HCT116 (cell line): ENCODE results near the gene TTC9B. TPM values are rescaled to one million over a fixed set of nuclear protein-coding genes. Genes with fewer than 3 reads are reported as not detected.

ENCODE experiments used
- ATAC-seq: fragments of 200-7000 bp; cut with Tn5 transposase; 2 replicates; pipeline ENCODE4 v1.9.1; 2020; ENCODE audit warnings: mild to moderate bottlenecking, moderate library complexity
- BruUV-seq: library from RNA; stranded (reverse); fragments of 400-500 nt; replicated peaks from 2 replicates; lab custom pipeline; 2021; lab: Mats Ljungman, UMichigan
- CTCF ChIA-PET: fragments of 300-600 bp; sonication (Branson Sonifier 250); formaldehyde crosslinking; loops from one replicate; lab custom pipeline; 2021; ENCODE audit warnings: antibody characterized with exemption; lab: Charles Lee
- POLR2A ChIA-PET: fragments of 300-600, 350-600 bp; sonication (Branson Sonifier 250); formaldehyde crosslinking; loops from one replicate; lab custom pipeline; 2021; ENCODE audit warnings: antibody characterized with exemption; lab: Charles Lee
- RAD21 ChIA-PET, 2 experiments: fragments of 300-600 bp; sonication (Branson Sonifier 250); formaldehyde crosslinking; loops; one replicate each; lab custom pipeline; 2023; ENCODE audit warnings: low total read pairs in 2 of 2; ENCODE audit not compliant: uncharacterized antibody in 2 of 2, unreplicated experiment in 2 of 2, low non-redundant PET in 1 of 2; lab: Charles Lee
- DNase-seq: peaks from one replicate; pipeline ENCODE4 v3.0.0-alpha.2; 2010; ENCODE audit warnings: low read depth, low spot score
- H2AFZ ChIP-seq: fragments of 200-600 bp; shearing (Covaris generic), sonication (generic); 2 replicates; pipeline ENCODE4 v1.6.1; 2017; ENCODE audit warnings: low read depth, mixed run types, mixed read lengths, antibody characterized with exemption, low read length; ENCODE audit not compliant: poor library complexity, severe bottlenecking
- H3K27ac ChIP-seq: 2 replicates; pipeline ENCODE4 v1.5.1; 2012; ENCODE audit warnings: low read depth, low read length
- H3K27me3 ChIP-seq: fragments of 200-600 bp; sonication (generic); 2 replicates; pipeline ENCODE4 v1.6.1; 2016; ENCODE audit warnings: mixed run types, low read length, mixed read lengths; ENCODE audit not compliant: insufficient read depth
- H3K36me3 ChIP-seq, 2 experiments: fragments of 200-500 bp in 1 of 2; fragments of 200-600 bp in 1 of 2; sonication (Bioruptor generic) in 1 of 2; sonication (generic) in 1 of 2; 2 replicates each; pipeline versions ENCODE4 v1.5.1 to v1.6.1; 2014 to 2016; ENCODE audit warnings: low read length in 2 of 2, inconsistent platforms in 1 of 2, mixed read lengths in 1 of 2, mixed run types in 1 of 2; ENCODE audit not compliant: insufficient read depth in 2 of 2, control insufficient read depth in 1 of 2
- H3K4me1 ChIP-seq, 2 experiments: fragments of 200-600 bp in 1 of 2; sonication (generic) in 1 of 2; 2 replicates each; pipeline versions ENCODE4 v1.5.1 to v1.6.1; 2012 to 2017; ENCODE audit warnings: low read length in 2 of 2, inconsistent platforms in 1 of 2, mild to moderate bottlenecking in 1 of 2, mixed read lengths in 1 of 2, mixed run types in 1 of 2, moderate library complexity in 1 of 2; ENCODE audit not compliant: insufficient read depth in 2 of 2, control insufficient read depth in 1 of 2
- H3K4me2 ChIP-seq: fragments of 200-600 bp; sonication (generic); 2 replicates; pipeline ENCODE4 v1.6.1; 2017; ENCODE audit warnings: mixed run types, low read length, mixed read lengths
- H3K4me3 ChIP-seq, 2 experiments: fragments of 200-600 bp in 1 of 2; sonication (generic) in 1 of 2; replicated peaks in 1 of 2; 2 replicates each; pipeline ENCODE4 v1.5.1; 2011 to 2016; ENCODE audit warnings: low read length in 2 of 2, control low read depth in 1 of 2, low read depth in 1 of 2, mild to moderate bottlenecking in 1 of 2, mixed read lengths in 1 of 2, mixed run types in 1 of 2
- H3K79me2 ChIP-seq: fragments of 200-600 bp; sonication (generic); 2 replicates; pipeline ENCODE4 v1.6.1; 2017; ENCODE audit warnings: mild to moderate bottlenecking, mixed run types, low read length, moderate library complexity, mixed read lengths; ENCODE audit not compliant: insufficient read depth
- H3K9ac ChIP-seq: fragments of 200-600 bp; sonication (generic); 2 replicates; pipeline ENCODE4 v1.6.1; 2016; ENCODE audit warnings: low read length, mixed read lengths
- H3K9me2 ChIP-seq: fragments of 200-600 bp; sonication (generic), shearing (Covaris generic); 2 replicates; pipeline ENCODE4 v1.6.1; 2017; ENCODE audit warnings: mixed run types, mild to moderate bottlenecking, moderate library complexity; ENCODE audit not compliant: insufficient read depth
- H3K9me3 ChIP-seq, 2 experiments: fragments of 200-500 bp in 1 of 2; fragments of 200-600 bp in 1 of 2; sonication (Bioruptor generic) in 1 of 2; sonication (generic) in 1 of 2; 2 replicates each; pipeline ENCODE4 v1.6.1; 2014 to 2017; ENCODE audit warnings: low read length in 2 of 2, mixed read lengths in 2 of 2, inconsistent platforms in 1 of 2, low read depth in 1 of 2, mild to moderate bottlenecking in 1 of 2, mixed run types in 1 of 2, moderate library complexity in 1 of 2; ENCODE audit not compliant: control insufficient read depth in 1 of 2, insufficient read depth in 1 of 2
- H4K20me1 ChIP-seq: fragments of 200-600 bp; sonication (generic), shearing (Covaris generic); 2 replicates; pipeline ENCODE4 v1.6.1; 2017; ENCODE audit warnings: mixed run types, mild to moderate bottlenecking, moderate library complexity; ENCODE audit not compliant: insufficient read depth
- CTCF ChIP-seq, 3 experiments: fragments of 200-600 bp in 1 of 3; sonication (generic) in 1 of 3; IDR thresholded peaks in 2 of 3; conservative IDR thresholded peaks in 1 of 3; 2 replicates each; pipeline ENCODE4 v1.5.1; 2012 to 2017; ENCODE audit warnings: low read depth in 2 of 3, low read length in 2 of 3, antibody characterized with exemption in 1 of 3, borderline replicate concordance in 1 of 3, control low read depth in 1 of 3, mild to moderate bottlenecking in 1 of 3, mixed read lengths in 1 of 3, mixed run types in 1 of 3, moderate library complexity in 1 of 3; ENCODE audit not compliant: insufficient read depth in 1 of 3
- RAD21 ChIP-seq: IDR thresholded peaks from 2 replicates; pipeline ENCODE4 v1.6.1; 2012; ENCODE audit warnings: low read depth, mild to moderate bottlenecking
- TCF7L2 ChIP-seq: IDR thresholded peaks from 2 replicates; pipeline ENCODE4 v1.7.0; 2011; ENCODE audit warnings: borderline replicate concordance, inconsistent platforms; ENCODE audit not compliant: insufficient read depth, insufficient read length; ENCODE audit errors: extremely low read depth
- YY1 ChIP-seq: IDR thresholded peaks from 2 replicates; pipeline ENCODE4 v1.6.1; 2011; ENCODE audit warnings: low read length, low read depth, moderate library complexity, mild to moderate bottlenecking; ENCODE audit not compliant: insufficient replicate concordance; ENCODE audit errors: extremely low read depth
- intact Hi-C: fragments of 100-400 bp; cut with micrococcal nuclease; formaldehyde crosslinking; loops from 2 replicates; pipeline ENCODE4 v1.10.0; 2022
- total RNA-seq: library from RNA; stranded (reverse); gene quantifications from one replicate; pipeline ENCODE4 v1.2.1, GENCODE V29; 2021; ENCODE audit not compliant: unreplicated experiment

The TTC9B gene
- total RNA-seq, 1 experiment from 2014 or later: 1.7 TPM

DNA sequence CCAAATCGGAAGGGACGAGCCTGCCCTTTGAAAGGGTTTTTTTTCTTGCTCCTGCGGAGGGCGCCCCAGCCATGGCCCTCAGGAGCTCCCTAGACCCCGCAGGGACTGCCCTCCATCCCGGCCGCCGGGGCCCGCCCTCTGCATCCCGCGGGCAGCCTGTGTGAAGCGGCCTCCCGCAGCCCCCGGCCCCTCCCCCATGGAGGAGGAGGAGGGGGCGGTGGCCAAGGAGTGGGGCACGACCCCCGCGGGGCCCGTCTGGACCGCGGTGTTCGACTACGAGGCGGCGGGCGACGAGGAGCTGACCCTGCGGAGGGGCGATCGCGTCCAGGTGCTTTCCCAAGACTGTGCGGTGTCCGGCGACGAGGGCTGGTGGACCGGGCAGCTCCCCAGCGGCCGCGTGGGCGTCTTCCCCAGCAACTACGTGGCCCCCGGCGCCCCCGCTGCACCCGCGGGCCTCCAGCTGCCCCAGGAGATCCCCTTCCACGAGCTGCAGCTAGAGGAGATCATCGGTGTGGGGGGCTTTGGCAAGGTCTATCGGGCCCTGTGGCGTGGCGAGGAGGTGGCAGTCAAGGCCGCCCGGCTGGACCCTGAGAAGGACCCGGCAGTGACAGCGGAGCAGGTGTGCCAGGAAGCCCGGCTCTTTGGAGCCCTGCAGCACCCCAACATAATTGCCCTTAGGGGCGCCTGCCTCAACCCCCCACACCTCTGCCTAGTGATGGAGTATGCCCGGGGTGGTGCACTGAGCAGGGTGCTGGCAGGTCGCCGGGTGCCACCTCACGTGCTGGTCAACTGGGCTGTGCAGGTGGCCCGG is 26.1 kb downstream of the TTC9B start:
- no peaks in the 10 kb centered on the region for H3K27me3 ChIP-seq
- no peak overlapping the region for H2AFZ ChIP-seq
- TF ChIP-seq TCF7L2 (peak; percentile 26), CTCF (IDR thresholded peaks at IDR 0.05 in 2 of 3, conservative IDR thresholded peaks at IDR 0.05 in 1 of 3; ENCODE audit: borderline replicate concordance in 1 of 3, insufficient read depth in 1 of 3, low read depth in 2 of 3, low read length in 2 of 3) (peak in 2 of 3 experiments; percentile 5 to 7; a peak in 1 of 6 replicates), RAD21 (peak; percentile 35), YY1 (no peak)
- no peaks in the 10 kb centered on the region for H3K79me2 ChIP-seq
- no peaks in the 10 kb centered on the region for H3K9me2 ChIP-seq
- H3K9me3 ChIP-seq: no peaks in the 10 kb centered on the region
- H4K20me1 ChIP-seq: no peaks in the 10 kb centered on the region
- peak overlapping the region; percentile 80 to 92 for H3K4me3 ChIP-seq
- ChIA-PET CTCF (interaction anchor here (0.6 to 2.3 kb wide), 3 partner anchors 25 to 28 kb away, joined by 4 to 8 read pairs (median 4); no protein-coding TSS in a partner anchor), POLR2A (no interaction called here), RAD21 (interaction anchor here in 1 of 2 experiments (0.6 kb wide), 1 partner anchor 40 kb away, joined by 5 read pairs; no protein-coding TSS in a partner anchor)
- peak; percentile 58 for ATAC-seq
- H3K4me2 ChIP-seq: peak overlapping the region; percentile 80
- intact Hi-C loops: no loop called here
- H3K27ac ChIP-seq: peak overlapping the region; percentile 19; the same call in 1 of the 2 replicates
- no peak for DNase-seq
- no peaks in the 10 kb centered on the region for H3K36me3 ChIP-seq
- no TSS peak for BruUV-seq
- H3K9ac ChIP-seq: peak overlapping the region; percentile 53
- H3K4me1 ChIP-seq: peaks cover 14 to 24% of the 10 kb centered on the region in 2 experiments
